Measurements from ENCODE around the gene LRWD1. TPM values are rescaled to one million over a fixed set of nuclear protein-coding genes. Genes with fewer than 3 reads are reported as not detected.

The LRWD1 gene
- total RNA-seq, 2 experiments from 2014 or later = 39.1 to 68.2 TPM

DNA sequence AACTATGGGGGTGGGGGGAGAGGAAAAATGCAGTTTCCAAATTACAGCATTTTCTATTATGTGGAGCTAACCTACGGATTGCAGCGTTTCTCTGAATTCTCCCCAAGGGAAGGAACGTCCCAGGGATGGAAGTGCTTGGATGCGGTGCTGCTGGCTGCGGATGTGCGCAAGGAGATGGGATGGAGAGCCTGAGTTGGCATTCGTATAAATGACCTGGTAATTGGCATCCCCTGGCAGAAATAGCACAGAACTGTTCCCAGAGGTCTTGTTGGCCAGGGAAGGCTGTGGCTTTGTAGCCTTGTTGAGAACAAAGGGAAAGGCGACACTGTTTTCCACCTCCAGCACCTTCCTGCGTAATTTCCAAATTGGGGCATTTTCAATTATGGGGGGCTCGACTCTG, 28.7 kb upstream of the LRWD1 start:
- DNase-seq (ENCODE audit: low spot score) = no peak
- peak overlapping the region; percentile 99 for H3K4me2 ChIP-seq (ENCODE audit: low read length)
- BruUV-seq (replicated peaks) = TSS peak; percentile 43
- no peak overlapping the region for H2AFZ ChIP-seq (ENCODE audit: low read length)
- ChIA-PET POLR2A (interaction anchor here (1.3 to 6.2 kb wide), 5 partner anchors 8 to 22 kb away, joined by 3 to 66 read pairs (median 10); no protein-coding TSS in a partner anchor), CTCF (ENCODE audit: unreplicated experiment) (interaction anchor here (1.0 kb wide), 1 partner anchor 142 kb away, joined by 3 read pairs; no protein-coding TSS in a partner anchor)
- peaks cover 69% of the 10 kb centered on the region for H3K4me1 ChIP-seq (ENCODE audit: insufficient read depth, low read length, poor library complexity, severe bottlenecking)
- peak overlapping the region; percentile 94 for H3K27ac ChIP-seq (ENCODE audit: low read depth, low read length, poor library complexity, severe bottlenecking)
- H3K4me3 ChIP-seq (ENCODE audit: low read depth, low read length, poor library complexity, severe bottlenecking) = peak overlapping the region; percentile 80
- H4K20me1 ChIP-seq (ENCODE audit: insufficient read depth, low read length) = no peaks in the 10 kb centered on the region
- TF ChIP-seq, protein P1, sequence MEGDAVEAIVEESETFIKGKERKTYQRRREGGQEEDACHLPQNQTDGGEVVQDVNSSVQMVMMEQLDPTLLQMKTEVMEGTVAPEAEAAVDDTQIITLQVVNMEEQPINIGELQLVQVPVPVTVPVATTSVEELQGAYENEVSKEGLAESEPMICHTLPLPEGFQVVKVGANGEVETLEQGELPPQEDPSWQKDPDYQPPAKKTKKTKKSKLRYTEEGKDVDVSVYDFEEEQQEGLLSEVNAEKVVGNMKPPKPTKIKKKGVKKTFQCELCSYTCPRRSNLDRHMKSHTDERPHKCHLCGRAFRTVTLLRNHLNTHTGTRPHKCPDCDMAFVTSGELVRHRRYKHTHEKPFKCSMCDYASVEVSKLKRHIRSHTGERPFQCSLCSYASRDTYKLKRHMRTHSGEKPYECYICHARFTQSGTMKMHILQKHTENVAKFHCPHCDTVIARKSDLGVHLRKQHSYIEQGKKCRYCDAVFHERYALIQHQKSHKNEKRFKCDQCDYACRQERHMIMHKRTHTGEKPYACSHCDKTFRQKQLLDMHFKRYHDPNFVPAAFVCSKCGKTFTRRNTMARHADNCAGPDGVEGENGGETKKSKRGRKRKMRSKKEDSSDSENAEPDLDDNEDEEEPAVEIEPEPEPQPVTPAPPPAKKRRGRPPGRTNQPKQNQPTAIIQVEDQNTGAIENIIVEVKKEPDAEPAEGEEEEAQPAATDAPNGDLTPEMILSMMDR (conservative IDR thresholded peaks at IDR 0.05; ENCODE audit: low read length) = no peak
- TF ChIP-seq EZH2phosphoT487 (IDR thresholded peaks at IDR 0.05; ENCODE audit: borderline replicate concordance, low read depth, low read length) = no peak
- peaks cover 61% of the 10 kb centered on the region for H3K79me2 ChIP-seq (ENCODE audit: insufficient read depth, low read depth, low read length)
- intact Hi-C loops (cut with micrococcal nuclease; ENCODE audit: unreplicated experiment) = no loop called here
- H3K36me3 ChIP-seq (ENCODE audit: insufficient read depth, low read length) = peaks cover 67% of the 10 kb centered on the region
- no peaks in the 10 kb centered on the region for H3K9me3 ChIP-seq (ENCODE audit: low read length)
- no peaks in the 10 kb centered on the region for H3K9me2 ChIP-seq (ENCODE audit: insufficient read depth, low read length)

DNA sequence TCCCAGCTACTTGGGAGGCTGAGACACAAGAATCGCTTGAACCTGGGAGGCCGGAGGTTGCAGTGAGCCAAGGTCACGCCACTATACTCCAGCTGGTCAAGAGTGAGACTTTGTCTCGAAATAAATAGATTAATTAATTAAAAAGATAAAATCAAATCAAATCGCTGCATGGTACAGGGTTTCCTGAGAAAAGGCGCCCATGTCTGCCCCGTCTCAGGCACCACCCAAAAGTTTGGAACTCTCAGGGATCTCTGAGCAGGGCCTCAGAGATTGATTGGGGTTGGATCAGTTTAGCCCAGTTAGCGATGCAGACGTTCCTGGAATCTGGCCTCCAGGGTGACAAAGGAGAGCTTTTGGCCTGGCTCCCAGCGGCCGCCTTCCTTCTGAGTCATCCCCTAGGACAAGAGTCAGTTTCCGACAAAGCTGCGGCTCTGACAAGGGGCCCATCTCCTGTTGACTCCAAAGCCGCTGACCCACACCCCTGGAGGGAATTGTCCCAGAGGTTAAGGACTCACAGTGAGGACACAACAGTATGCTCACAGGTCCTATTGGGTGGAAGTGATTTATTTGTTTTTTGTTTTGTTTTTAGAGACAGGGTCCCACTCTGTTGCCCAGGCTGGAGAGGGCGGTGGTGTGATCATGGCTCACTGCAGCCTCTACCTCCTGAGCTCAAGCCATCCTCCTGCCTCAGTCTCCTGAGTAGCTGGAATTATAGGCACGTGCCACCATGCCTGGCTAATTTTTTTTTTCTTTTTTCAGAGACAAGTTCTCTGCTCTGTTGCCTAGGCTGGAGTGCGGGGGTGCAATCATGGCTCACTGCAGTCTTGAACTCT, 24.6 kb upstream of the LRWD1 start:
- Histone ChIP-seq H3K36me3 (ENCODE audit: insufficient read depth, low read length) (peaks cover 78% of the 10 kb centered on the region), H3K9me2 (ENCODE audit: insufficient read depth, low read length) (no peaks in the 10 kb centered on the region), H3K4me1 (ENCODE audit: insufficient read depth, low read length, poor library complexity, severe bottlenecking) (peaks cover 80% of the 10 kb centered on the region), H4K20me1 (ENCODE audit: insufficient read depth, low read length) (no peaks in the 10 kb centered on the region), H3K4me3 (ENCODE audit: low read depth, low read length, poor library complexity, severe bottlenecking) (no peak overlapping the region), H2AFZ (ENCODE audit: low read length) (no peak overlapping the region), H3K9me3 (ENCODE audit: low read length) (peaks cover 4% of the 10 kb centered on the region; the same call in 1 of the 2 replicates), H3K4me2 (ENCODE audit: low read length) (peak overlapping the region; percentile 39), H3K27ac (ENCODE audit: low read depth, low read length, poor library complexity, severe bottlenecking) (peak overlapping the region; percentile 100), H3K79me2 (ENCODE audit: insufficient read depth, low read depth, low read length) (peaks cover 60% of the 10 kb centered on the region)
- DNase-seq (ENCODE audit: low spot score) = no peak
- no peak for TF ChIP-seq EZH2phosphoT487 (IDR thresholded peaks at IDR 0.05; ENCODE audit: borderline replicate concordance, low read depth, low read length)
- TF ChIP-seq, protein P1 (conservative IDR thresholded peaks at IDR 0.05; ENCODE audit: low read length) = no peak
- CTCF ChIA-PET (ENCODE audit: unreplicated experiment) = no interaction called here
- POLR2A ChIA-PET = interaction anchor here (0.6 to 9.7 kb wide), 9 partner anchors 7 to 630 kb away, joined by 3 to 66 read pairs (median 3); partner anchors contain the start of gene ORAI2
- BruUV-seq (replicated peaks) = no TSS peak
- intact Hi-C loops (cut with micrococcal nuclease; ENCODE audit: unreplicated experiment) = loop anchor here (10.0 kb wide), 1 partner anchor 635 kb away; no protein-coding TSS in a partner anchor
